ENCODE measurements around the gene PPP1CB.

- TF ChIP-seq EP300 (IDR thresholded peaks at IDR 0.05; ENCODE audit: low read depth) (no peak), CTCF (IDR thresholded peaks at IDR 0.05) (no peak), POLR2AphosphoS5 (IDR thresholded peaks at IDR 0.05) (no peak)
Measured at GRCh38 chr2:28713577-28714298, 37.9 kb upstream of the PPP1CB start.

All from transverse colon (tissue), 4 donors.